PFSK-1 (cell line): ENCODE results near the gene PTGDS.

Experiments
- FOXP2 ChIP-seq: optimal IDR thresholded peaks from 2 replicates; pipeline ENCODE3; 2011; ENCODE audit warnings: borderline replicate concordance, control low read depth, inconsistent platforms; ENCODE audit not compliant: insufficient read depth; ENCODE audit errors: extremely low read length, extremely low read depth
- POLR2AphosphoS5 ChIP-seq: IDR thresholded peaks from 2 replicates; pipeline ENCODE4 v1.6.1; 2012; ENCODE audit warnings: low read depth, mild to moderate bottlenecking, control low read depth, low read length, moderate library complexity
- REST ChIP-seq, 2 experiments: IDR thresholded peaks; 2 replicates each; pipeline versions ENCODE4 v1.6.1 to v1.8.0; 2011 to 2012; ENCODE audit warnings: low read depth in 2 of 2, low read length in 2 of 2, control low read depth in 1 of 2, inconsistent platforms in 1 of 2, mild to moderate bottlenecking in 1 of 2, moderate library complexity in 1 of 2; ENCODE audit not compliant: insufficient read depth in 1 of 2
- SIN3A ChIP-seq: IDR thresholded peaks from 2 replicates; pipeline ENCODE4 v1.6.1; 2012; ENCODE audit warnings: mild to moderate bottlenecking, low read length, moderate library complexity, borderline replicate concordance; ENCODE audit not compliant: insufficient read depth
- TAF1 ChIP-seq: IDR thresholded peaks from 2 replicates; pipeline ENCODE4 v1.6.1; 2012; ENCODE audit warnings: low read length, control low read depth, borderline replicate concordance; ENCODE audit not compliant: insufficient read depth

The PTGDS gene

DNA sequence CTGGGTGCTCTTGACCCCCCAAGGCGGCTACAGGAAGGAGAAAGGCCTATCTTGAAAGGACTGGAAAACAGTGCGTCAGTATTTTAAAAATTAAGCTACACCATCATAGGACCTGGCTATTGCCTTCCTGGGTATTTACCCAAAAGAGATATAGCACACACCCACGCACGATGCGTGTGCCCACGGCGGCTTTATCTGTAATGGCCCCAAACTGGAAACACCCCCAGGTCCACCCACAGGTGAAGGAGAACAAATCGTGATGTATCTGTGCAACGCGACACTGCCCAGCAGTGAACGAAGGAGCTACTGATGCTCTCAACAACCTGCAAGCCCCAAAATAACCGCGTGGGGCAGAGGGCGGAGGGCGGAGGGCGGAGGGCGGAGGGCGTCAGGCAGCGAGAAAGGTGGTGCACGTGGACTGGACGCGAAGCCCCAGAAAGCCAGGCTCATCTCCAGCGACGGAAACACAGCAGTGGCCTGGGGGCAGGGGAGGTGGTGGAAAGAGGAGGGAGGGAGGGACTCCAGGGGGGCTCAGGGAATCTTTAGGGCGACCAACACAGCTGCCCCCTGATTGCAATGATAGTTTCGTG, 12.4 kb upstream of the PTGDS start:
- no peak for TF ChIP-seq POLR2AphosphoS5

GRCh38 chr9:136965771-136966484, 11.4 kb upstream of the PTGDS start:
- no peak for TF ChIP-seq TAF1
- no peak for TF ChIP-seq REST (IDR thresholded peaks at IDR 0.05; ENCODE audit: insufficient read depth in 1 of 2, low read depth in 2 of 2, low read length in 2 of 2)
- TF ChIP-seq FOXP2: no peak
- no peak for TF ChIP-seq SIN3A
- no peak for TF ChIP-seq POLR2AphosphoS5

GRCh38 chr9:136968333-136969127, 8.8 kb upstream of the PTGDS start:
- TF ChIP-seq SIN3A (no peak), FOXP2 (no peak), TAF1 (no peak), REST (IDR thresholded peaks at IDR 0.05; ENCODE audit: insufficient read depth in 1 of 2, low read depth in 2 of 2, low read length in 2 of 2) (no peak), POLR2AphosphoS5 (no peak)

- TF ChIP-seq TAF1 (no peak), SIN3A (no peak), FOXP2 (no peak), REST (IDR thresholded peaks at IDR 0.05; ENCODE audit: insufficient read depth in 1 of 2, low read depth in 2 of 2, low read length in 2 of 2) (no peak), POLR2AphosphoS5 (no peak)
Measured at GRCh38 chr9:136969150-136969549, 8.2 kb upstream of the PTGDS start.

DNA sequence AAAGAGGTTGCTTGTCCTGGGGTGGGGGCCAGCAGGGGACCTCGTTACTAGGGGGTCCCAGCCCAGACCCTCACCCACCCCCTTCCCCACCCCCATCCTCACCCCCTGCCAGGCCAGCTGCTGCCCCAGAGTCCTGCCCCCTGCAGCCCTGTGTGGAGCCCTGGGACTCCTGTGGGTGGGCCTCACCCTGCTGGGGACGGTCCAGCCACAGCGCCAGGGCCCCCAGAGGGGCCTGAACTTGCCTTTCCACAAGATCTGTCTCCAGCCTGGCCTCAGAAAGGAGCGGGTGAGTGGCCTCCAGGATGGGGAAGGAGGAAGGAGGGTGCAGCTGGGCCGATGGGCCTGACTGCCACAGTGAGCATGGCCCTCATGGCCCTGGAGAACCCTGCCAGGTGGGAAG, 7.5 kb upstream of the PTGDS start:
- TF ChIP-seq POLR2AphosphoS5 (no peak), REST (IDR thresholded peaks at IDR 0.05; ENCODE audit: insufficient read depth in 1 of 2, low read depth in 2 of 2, low read length in 2 of 2) (no peak), SIN3A (no peak), TAF1 (no peak), FOXP2 (no peak)
